Kidney (tissue), 14 donors: ENCODE results near the gene FOXK1. TPM values are rescaled to one million over a fixed set of nuclear protein-coding genes. Genes with fewer than 3 reads are reported as not detected.

ENCODE experiments used
- DNase-seq, 5 donors: peaks; one replicate each; pipeline ENCODE4 v3.0.0-alpha.2; 2013 to 2020
- FAIRE-seq: peaks from 2 replicates; lab custom pipeline; 2012; peaks lifted over from hg19 to GRCh38; lab: Jason Lieb, UNC
- H3K27ac ChIP-seq, 2 donors: one replicate each; pipeline ENCODE4 v1.7.0; 2013; ENCODE audit warnings: low read depth in 2 of 2, low read length in 2 of 2, inconsistent platforms in 1 of 2
- H3K27me3 ChIP-seq: one replicate; pipeline ENCODE4 v1.7.1; 2013; ENCODE audit warnings: low read length, inconsistent platforms; ENCODE audit not compliant: control insufficient read depth, insufficient read depth
- H3K36me3 ChIP-seq, 3 donors: one replicate each; pipeline versions ENCODE4 v1.7.0 to v1.7.1; 2013; ENCODE audit warnings: low read length in 3 of 3, control low read depth in 1 of 3, inconsistent platforms in 1 of 3; ENCODE audit not compliant: insufficient read depth in 3 of 3, control insufficient read depth in 2 of 3
- H3K4me1 ChIP-seq, 3 donors: one replicate each; pipeline versions ENCODE4 v1.7.0 to v1.7.1; 2013; ENCODE audit warnings: low read length in 3 of 3, inconsistent platforms in 1 of 3, low read depth in 1 of 3; ENCODE audit not compliant: control insufficient read depth in 2 of 3, insufficient read depth in 2 of 3
- H3K4me3 ChIP-seq, 3 donors: one replicate each; pipeline versions ENCODE4 v1.7.0 to v1.8.1; 2013; ENCODE audit warnings: low read length in 3 of 3, control low read depth in 1 of 3, inconsistent platforms in 1 of 3
- H3K9ac ChIP-seq, 3 donors: one replicate each; pipeline versions ENCODE4 v1.7.0 to v1.7.1; 2013; ENCODE audit warnings: low read length in 3 of 3, control low read depth in 1 of 3, inconsistent platforms in 1 of 3
- H3K9me3 ChIP-seq, 3 donors: one replicate each; pipeline versions ENCODE4 v1.7.0 to v1.7.1; 2013; ENCODE audit warnings: low read length in 3 of 3, control low read depth in 1 of 3, inconsistent platforms in 1 of 3; ENCODE audit not compliant: control insufficient read depth in 2 of 3, insufficient read depth in 1 of 3
- CTCF ChIP-seq: IDR thresholded peaks from 3 replicates; pipeline ENCODE4 v1.5.1; 2012; ENCODE audit warnings: mild to moderate bottlenecking, moderate library complexity, borderline replicate concordance; ENCODE audit not compliant: insufficient read depth; ENCODE audit errors: extremely low read depth
- intact Hi-C: fragments of 100-400 bp; cut with DNase I; formaldehyde crosslinking; loops from one replicate; pipeline ENCODE4 v1.11.1; 2022
- polyA plus RNA-seq: library from polyadenylated mRNA; stranded (reverse); fragments of 350-450 nt; fragmentation: Illumina TruSeq; extraction: RNeasy Lipid Tissue Mini Kit (QIAGEN cat#74804); gene quantifications from one replicate; pipeline ENCODE4 v1.2.3, GENCODE V29; 2014; ENCODE audit warnings: low read depth, low replicate concordance; ENCODE audit not compliant: insufficient read depth
- total RNA-seq: library from RNA; stranded (reverse); fragmentation: NEBNext Ultra II Directional; extraction: Animal tissue kit (Norgen Biotek cat#: 25700); gene quantifications from one replicate; pipeline ENCODE4 v1.2.1, GENCODE V29; 2021
- donor health status: control.
- donor health status: control.
- donor health status: control.
- donor health status: control.
- donor health status: control.
- donor health status: DM: yes; HTN: yes; CAD: no.
- donor health status: Normal renal cell carcinoma (clear cell type).

FOXK1 gene
- total and polyA plus RNA-seq, 2 donors from 2014 or later: 3.9 to 44.2 TPM

GRCh38 chr7:4718075-4718474 lies 36.0 kb downstream of the FOXK1 start:
- TF ChIP-seq CTCF: no peak
- DNase-seq (no peak), FAIRE-seq (no peak)
- H3K27me3 ChIP-seq: no peaks in the 10 kb centered on the region
- no peak overlapping the region for H3K9ac ChIP-seq
- no peak overlapping the region for H3K4me3 ChIP-seq
- no peak overlapping the region for H3K27ac ChIP-seq
- H3K4me1 ChIP-seq: peaks cover 0 to 7% (median 0%) of the 10 kb centered on the region in 3 donors
- intact Hi-C loops: no loop called here
- H3K9me3 ChIP-seq: no peaks in the 10 kb centered on the region
- no peaks in the 10 kb centered on the region for H3K36me3 ChIP-seq

GRCh38 chr7:4720225-4720624 lies 38.1 kb downstream of the FOXK1 start:
- DNase-seq (no peak), FAIRE-seq (no peak)
- Histone ChIP-seq H3K36me3 (no peaks in the 10 kb centered on the region), H3K9ac (no peak overlapping the region), H3K4me1 (peaks cover 0 to 14% (median 5%) of the 10 kb centered on the region in 3 donors), H3K9me3 (no peaks in the 10 kb centered on the region), H3K27me3 (no peaks in the 10 kb centered on the region), H3K27ac (no peak overlapping the region), H3K4me3 (no peak overlapping the region)
- intact Hi-C loops: no loop called here
- no peak for TF ChIP-seq CTCF

GRCh38 chr7:4722308-4722707 lies 40.2 kb downstream of the FOXK1 start:
- TF ChIP-seq CTCF: no peak
- peaks cover 0 to 18% (median 8%) of the 10 kb centered on the region in 3 donors for H3K4me1 ChIP-seq
- FAIRE-seq (no peak), DNase-seq (no peak)
- H3K27ac ChIP-seq: no peak overlapping the region
- no peak overlapping the region for H3K9ac ChIP-seq
- intact Hi-C loops: no loop called here
- H3K9me3 ChIP-seq: no peaks in the 10 kb centered on the region
- H3K27me3 ChIP-seq: no peaks in the 10 kb centered on the region
- H3K36me3 ChIP-seq: no peaks in the 10 kb centered on the region
- H3K4me3 ChIP-seq: no peak overlapping the region
